OCI-LY7 (cell line): Measurements from ENCODE around the gene KAZN.

Experiments
- EZH2phosphoT487 ChIP-seq: fragments of 200-600 bp; sonication (generic); IDR thresholded peaks from 2 replicates; pipeline ENCODE4 v1.6.1; 2018; ENCODE audit warnings: low read depth, borderline replicate concordance, mild to moderate bottlenecking, mixed run types, antibody characterized with exemption, low read length, moderate library complexity, mixed read lengths
- TF ChIP-seq, protein P1 (sequence below): fragments of 200-600 bp; sonication (generic); conservative IDR thresholded peaks from 2 replicates; pipeline ENCODE4 v1.5.1; 2014; ENCODE audit warnings: mild to moderate bottlenecking, antibody characterized with exemption, low read length, moderate library complexity, mixed read lengths

DNA sequence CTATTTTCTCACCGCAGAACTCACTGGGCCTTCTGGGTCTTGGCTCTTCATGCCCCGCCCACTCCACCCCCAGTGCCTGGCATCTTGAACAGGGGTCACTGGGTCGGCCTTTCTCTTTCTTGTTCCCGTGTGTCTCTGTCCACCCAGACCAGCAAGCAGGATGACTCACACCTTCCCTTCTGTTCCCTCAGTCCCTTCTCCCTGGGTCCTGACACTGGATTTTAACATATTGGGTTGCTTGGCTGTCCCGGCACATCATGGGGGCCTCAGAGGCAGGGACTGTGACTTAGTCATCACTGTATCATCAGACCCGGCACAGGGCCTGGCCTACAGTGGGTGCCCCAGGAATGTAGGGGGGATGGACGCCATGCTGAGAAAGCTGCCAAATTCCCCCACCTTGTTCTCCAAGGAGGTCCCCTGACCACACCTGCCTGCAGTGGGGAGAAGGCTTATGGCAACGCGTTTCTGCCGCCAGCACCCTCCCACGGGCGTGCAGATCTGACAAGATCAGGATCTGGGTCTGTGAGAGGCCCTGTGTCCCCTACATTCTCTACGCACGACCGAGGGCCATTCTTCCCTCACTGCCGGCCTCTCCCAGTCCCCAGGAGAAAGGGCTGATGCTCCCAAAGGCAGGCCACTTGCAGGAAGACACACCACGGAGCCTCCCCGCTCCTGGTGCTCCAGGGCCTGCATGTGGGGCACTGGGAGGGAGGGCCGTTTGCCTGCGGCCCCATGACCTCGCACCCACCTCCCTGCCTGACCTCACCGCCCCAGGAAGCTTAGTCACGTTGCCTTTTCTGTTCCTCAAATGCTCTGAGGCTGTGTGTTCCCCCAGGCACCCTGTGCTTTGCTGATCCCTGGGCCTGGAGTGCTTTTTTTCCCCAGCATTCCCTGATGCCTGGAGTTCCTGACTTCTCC is 397.9 kb downstream of the KAZN start:
- TF ChIP-seq, protein P1, sequence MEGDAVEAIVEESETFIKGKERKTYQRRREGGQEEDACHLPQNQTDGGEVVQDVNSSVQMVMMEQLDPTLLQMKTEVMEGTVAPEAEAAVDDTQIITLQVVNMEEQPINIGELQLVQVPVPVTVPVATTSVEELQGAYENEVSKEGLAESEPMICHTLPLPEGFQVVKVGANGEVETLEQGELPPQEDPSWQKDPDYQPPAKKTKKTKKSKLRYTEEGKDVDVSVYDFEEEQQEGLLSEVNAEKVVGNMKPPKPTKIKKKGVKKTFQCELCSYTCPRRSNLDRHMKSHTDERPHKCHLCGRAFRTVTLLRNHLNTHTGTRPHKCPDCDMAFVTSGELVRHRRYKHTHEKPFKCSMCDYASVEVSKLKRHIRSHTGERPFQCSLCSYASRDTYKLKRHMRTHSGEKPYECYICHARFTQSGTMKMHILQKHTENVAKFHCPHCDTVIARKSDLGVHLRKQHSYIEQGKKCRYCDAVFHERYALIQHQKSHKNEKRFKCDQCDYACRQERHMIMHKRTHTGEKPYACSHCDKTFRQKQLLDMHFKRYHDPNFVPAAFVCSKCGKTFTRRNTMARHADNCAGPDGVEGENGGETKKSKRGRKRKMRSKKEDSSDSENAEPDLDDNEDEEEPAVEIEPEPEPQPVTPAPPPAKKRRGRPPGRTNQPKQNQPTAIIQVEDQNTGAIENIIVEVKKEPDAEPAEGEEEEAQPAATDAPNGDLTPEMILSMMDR = no peak
- TF ChIP-seq EZH2phosphoT487 = no peak
